Measurements from ENCODE around the gene TDRD12. TPM values are rescaled to one million over a fixed set of nuclear protein-coding genes. Genes with fewer than 3 reads are reported as not detected.

Gene TDRD12
- total and polyA plus RNA-seq, 4 donors, result under 0.01 to 0.23 (median 0.02) TPM; not detected in 1

DNA sequence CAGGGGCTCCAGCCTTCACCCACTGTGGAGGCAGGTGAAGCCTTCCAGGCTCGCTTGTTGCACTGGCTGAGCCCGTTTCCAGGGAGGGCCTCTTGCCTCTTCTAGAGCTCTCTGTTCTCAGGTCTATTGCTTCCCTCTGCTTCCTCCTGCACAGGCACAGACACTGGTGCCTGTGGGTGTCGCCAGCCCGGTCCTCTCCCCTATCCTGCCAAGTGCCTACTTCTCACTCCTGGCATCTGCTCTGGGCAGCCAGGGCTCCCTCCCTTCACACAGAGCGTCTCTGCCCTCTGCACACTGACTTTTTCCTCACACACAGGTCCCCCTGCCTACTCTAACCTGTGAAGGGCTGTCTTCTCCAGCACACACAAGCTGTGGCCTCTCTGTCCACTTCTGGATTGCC lies 89.7 kb downstream of the TDRD12 start:
- no peak for DNase-seq (ENCODE audit: low spot score)
- Histone ChIP-seq H3K36me3 (ENCODE audit: control insufficient read depth in 4 of 4, insufficient read depth in 3 of 4, low read depth in 1 of 4, low read length in 3 of 4) (no peaks in the 10 kb centered on the region), H3K4me3 (ENCODE audit: low read depth in 1 of 3, low read length in 3 of 3) (no peak overlapping the region), H3K9me3 (ENCODE audit: control insufficient read depth in 4 of 4, low read length in 3 of 4) (no peaks in the 10 kb centered on the region), H3K27ac (ENCODE audit: low read depth in 1 of 2, low read length in 2 of 2) (no peak overlapping the region), H3K27me3 (ENCODE audit: control insufficient read depth in 4 of 4, insufficient read depth in 4 of 4, low read length in 3 of 4) (no peaks in the 10 kb centered on the region), H3K9ac (ENCODE audit: low read depth in 1 of 2, low read length in 2 of 2) (no peak overlapping the region), H3K4me1 (ENCODE audit: control insufficient read depth in 4 of 4, insufficient read depth in 4 of 4, low read length in 3 of 4) (no peaks in the 10 kb centered on the region)
- TF ChIP-seq FOXA2 (IDR thresholded peaks at IDR 0.05) (no peak), HNF4A (conservative IDR thresholded peaks at IDR 0.05) (no peak), GABPA (IDR thresholded peaks at IDR 0.05 in 1 of 2, conservative IDR thresholded peaks at IDR 0.05 in 1 of 2) (no peak)
- 76% methylated on average over 5 of the region's 5 CpGs for WGBS

- Histone ChIP-seq H3K4me3 (ENCODE audit: low read depth in 1 of 3, low read length in 3 of 3) (no peak overlapping the region), H3K4me1 (ENCODE audit: control insufficient read depth in 4 of 4, insufficient read depth in 4 of 4, low read length in 3 of 4) (no peaks in the 10 kb centered on the region), H3K27me3 (ENCODE audit: control insufficient read depth in 4 of 4, insufficient read depth in 4 of 4, low read length in 3 of 4) (no peaks in the 10 kb centered on the region), H3K9me3 (ENCODE audit: control insufficient read depth in 4 of 4, low read length in 3 of 4) (no peaks in the 10 kb centered on the region), H3K9ac (ENCODE audit: low read depth in 1 of 2, low read length in 2 of 2) (no peak overlapping the region), H3K36me3 (ENCODE audit: control insufficient read depth in 4 of 4, insufficient read depth in 3 of 4, low read depth in 1 of 4, low read length in 3 of 4) (no peaks in the 10 kb centered on the region), H3K27ac (ENCODE audit: low read depth in 1 of 2, low read length in 2 of 2) (no peak overlapping the region)
- TF ChIP-seq, protein P1, sequence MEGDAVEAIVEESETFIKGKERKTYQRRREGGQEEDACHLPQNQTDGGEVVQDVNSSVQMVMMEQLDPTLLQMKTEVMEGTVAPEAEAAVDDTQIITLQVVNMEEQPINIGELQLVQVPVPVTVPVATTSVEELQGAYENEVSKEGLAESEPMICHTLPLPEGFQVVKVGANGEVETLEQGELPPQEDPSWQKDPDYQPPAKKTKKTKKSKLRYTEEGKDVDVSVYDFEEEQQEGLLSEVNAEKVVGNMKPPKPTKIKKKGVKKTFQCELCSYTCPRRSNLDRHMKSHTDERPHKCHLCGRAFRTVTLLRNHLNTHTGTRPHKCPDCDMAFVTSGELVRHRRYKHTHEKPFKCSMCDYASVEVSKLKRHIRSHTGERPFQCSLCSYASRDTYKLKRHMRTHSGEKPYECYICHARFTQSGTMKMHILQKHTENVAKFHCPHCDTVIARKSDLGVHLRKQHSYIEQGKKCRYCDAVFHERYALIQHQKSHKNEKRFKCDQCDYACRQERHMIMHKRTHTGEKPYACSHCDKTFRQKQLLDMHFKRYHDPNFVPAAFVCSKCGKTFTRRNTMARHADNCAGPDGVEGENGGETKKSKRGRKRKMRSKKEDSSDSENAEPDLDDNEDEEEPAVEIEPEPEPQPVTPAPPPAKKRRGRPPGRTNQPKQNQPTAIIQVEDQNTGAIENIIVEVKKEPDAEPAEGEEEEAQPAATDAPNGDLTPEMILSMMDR (IDR thresholded peaks at IDR 0.05; ENCODE audit: low read depth, low read length, missing input control), result no peak
- TF ChIP-seq HNF4G (IDR thresholded peaks at IDR 0.05) (no peak), JUND (IDR thresholded peaks at IDR 0.05) (no peak), FOXA1 (IDR thresholded peaks at IDR 0.05) (no peak), EGR1 (IDR thresholded peaks at IDR 0.05; ENCODE audit: low read depth in 2 of 2) (no peak), SP1 (IDR thresholded peaks at IDR 0.05) (no peak), HNF4A (conservative IDR thresholded peaks at IDR 0.05) (no peak), RAD21 (IDR thresholded peaks at IDR 0.05) (no peak), YY1 (IDR thresholded peaks at IDR 0.05) (no peak), TAF1 (conservative IDR thresholded peaks at IDR 0.05) (no peak), FOXA2 (IDR thresholded peaks at IDR 0.05) (no peak), ATF3 (IDR thresholded peaks at IDR 0.05) (no peak)
- TF ChIP-seq, protein P2, sequence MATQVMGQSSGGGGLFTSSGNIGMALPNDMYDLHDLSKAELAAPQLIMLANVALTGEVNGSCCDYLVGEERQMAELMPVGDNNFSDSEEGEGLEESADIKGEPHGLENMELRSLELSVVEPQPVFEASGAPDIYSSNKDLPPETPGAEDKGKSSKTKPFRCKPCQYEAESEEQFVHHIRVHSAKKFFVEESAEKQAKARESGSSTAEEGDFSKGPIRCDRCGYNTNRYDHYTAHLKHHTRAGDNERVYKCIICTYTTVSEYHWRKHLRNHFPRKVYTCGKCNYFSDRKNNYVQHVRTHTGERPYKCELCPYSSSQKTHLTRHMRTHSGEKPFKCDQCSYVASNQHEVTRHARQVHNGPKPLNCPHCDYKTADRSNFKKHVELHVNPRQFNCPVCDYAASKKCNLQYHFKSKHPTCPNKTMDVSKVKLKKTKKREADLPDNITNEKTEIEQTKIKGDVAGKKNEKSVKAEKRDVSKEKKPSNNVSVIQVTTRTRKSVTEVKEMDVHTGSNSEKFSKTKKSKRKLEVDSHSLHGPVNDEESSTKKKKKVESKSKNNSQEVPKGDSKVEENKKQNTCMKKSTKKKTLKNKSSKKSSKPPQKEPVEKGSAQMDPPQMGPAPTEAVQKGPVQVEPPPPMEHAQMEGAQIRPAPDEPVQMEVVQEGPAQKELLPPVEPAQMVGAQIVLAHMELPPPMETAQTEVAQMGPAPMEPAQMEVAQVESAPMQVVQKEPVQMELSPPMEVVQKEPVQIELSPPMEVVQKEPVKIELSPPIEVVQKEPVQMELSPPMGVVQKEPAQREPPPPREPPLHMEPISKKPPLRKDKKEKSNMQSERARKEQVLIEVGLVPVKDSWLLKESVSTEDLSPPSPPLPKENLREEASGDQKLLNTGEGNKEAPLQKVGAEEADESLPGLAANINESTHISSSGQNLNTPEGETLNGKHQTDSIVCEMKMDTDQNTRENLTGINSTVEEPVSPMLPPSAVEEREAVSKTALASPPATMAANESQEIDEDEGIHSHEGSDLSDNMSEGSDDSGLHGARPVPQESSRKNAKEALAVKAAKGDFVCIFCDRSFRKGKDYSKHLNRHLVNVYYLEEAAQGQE (IDR thresholded peaks at IDR 0.05), result no peak
- no peak for DNase-seq (ENCODE audit: low spot score)
- WGBS, result 44% methylated on average over 3 of the region's 3 CpGs
Measured at GRCh38 chr19:32809754-32810153, 90.2 kb downstream of the TDRD12 start.

GRCh38 chr19:32810452-32810851 lies 90.9 kb downstream of the TDRD12 start:
- H3K36me3 ChIP-seq (ENCODE audit: control insufficient read depth in 4 of 4, insufficient read depth in 3 of 4, low read depth in 1 of 4, low read length in 3 of 4), result no peaks in the 10 kb centered on the region
- WGBS, result 87% methylated on average over 9 of the region's 9 CpGs
- no peak for DNase-seq (ENCODE audit: low spot score)
- no peaks in the 10 kb centered on the region for H3K27me3 ChIP-seq (ENCODE audit: control insufficient read depth in 4 of 4, insufficient read depth in 4 of 4, low read length in 3 of 4)
- H3K4me3 ChIP-seq (ENCODE audit: low read depth in 1 of 3, low read length in 3 of 3), result no peak overlapping the region
- H3K9ac ChIP-seq (ENCODE audit: low read depth in 1 of 2, low read length in 2 of 2), result no peak overlapping the region
- H3K9me3 ChIP-seq (ENCODE audit: control insufficient read depth in 4 of 4, low read length in 3 of 4), result no peaks in the 10 kb centered on the region
- H3K4me1 ChIP-seq (ENCODE audit: control insufficient read depth in 4 of 4, insufficient read depth in 4 of 4, low read length in 3 of 4), result no peaks in the 10 kb centered on the region
- H3K27ac ChIP-seq (ENCODE audit: low read depth in 1 of 2, low read length in 2 of 2), result no peak overlapping the region
- TF ChIP-seq, protein P1 (IDR thresholded peaks at IDR 0.05; ENCODE audit: low read depth, low read length, missing input control), result no peak
- TF ChIP-seq, protein P2 (IDR thresholded peaks at IDR 0.05), result no peak
- TF ChIP-seq, protein P3, sequence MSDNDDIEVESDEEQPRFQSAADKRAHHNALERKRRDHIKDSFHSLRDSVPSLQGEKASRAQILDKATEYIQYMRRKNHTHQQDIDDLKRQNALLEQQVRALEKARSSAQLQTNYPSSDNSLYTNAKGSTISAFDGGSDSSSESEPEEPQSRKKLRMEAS (IDR thresholded peaks at IDR 0.05), result no peak
- no peak for TF ChIP-seq HNF4A (conservative IDR thresholded peaks at IDR 0.05)
- TF ChIP-seq ATF3 (IDR thresholded peaks at IDR 0.05), result no peak
- TF ChIP-seq YY1 (IDR thresholded peaks at IDR 0.05), result no peak
- TF ChIP-seq NR2F2 (IDR thresholded peaks at IDR 0.05), result no peak
- no peak for TF ChIP-seq HNF4G (IDR thresholded peaks at IDR 0.05)

Data from liver (tissue), 9 donors.